SU-DHL-6 (cell line): ENCODE results near the gene NGF.

Source experiments
- H2AFZ ChIP-seq: fragments of 200-600 bp; sonication (generic); 2 replicates; pipeline ENCODE4 v1.6.1; 2014; ENCODE audit warnings: low read depth, mild to moderate bottlenecking, moderate library complexity, mixed read lengths, antibody characterized with exemption, low read length; ENCODE audit not compliant: severe bottlenecking
- H3F3A ChIP-seq: fragments of 200-600 bp; shearing (Covaris generic); 2 replicates; pipeline ENCODE4 v1.6.0; 2016; ENCODE audit warnings: antibody characterized with exemption, mild to moderate bottlenecking; ENCODE audit not compliant: insufficient read depth
- H3K27ac ChIP-seq: fragments of 200-600 bp; sonication (generic); 2 replicates; pipeline ENCODE4 v1.5.1; 2016; ENCODE audit warnings: low read depth, mild to moderate bottlenecking, low read length, moderate library complexity, mixed read lengths
- H3K27me3 ChIP-seq: fragments of 200-600 bp; sonication (generic), shearing (Covaris generic); 2 replicates; pipeline ENCODE4 v1.6.0; 2014; ENCODE audit warnings: mild to moderate bottlenecking, low read length
- H3K36me3 ChIP-seq: fragments of 200-600 bp; sonication (generic); 2 replicates; pipeline ENCODE4 v1.6.1; 2014; ENCODE audit warnings: mild to moderate bottlenecking, low read length, mixed read lengths
- H3K4me2 ChIP-seq: fragments of 300-600, 200-600 bp; shearing (Covaris generic), sonication (generic); 2 replicates; pipeline ENCODE4 v1.6.0; 2014; ENCODE audit warnings: low read length, low read depth, mild to moderate bottlenecking; ENCODE audit not compliant: poor library complexity, severe bottlenecking
- H3K4me3 ChIP-seq: fragments of 200-600 bp; sonication (generic); 2 replicates; pipeline ENCODE4 v1.5.1; 2014; ENCODE audit warnings: antibody characterized with exemption, low read length, mild to moderate bottlenecking, mixed read lengths; ENCODE audit not compliant: insufficient read depth, poor library complexity, severe bottlenecking
- H3K79me2 ChIP-seq: fragments of 200-600 bp; sonication (generic); 2 replicates; pipeline ENCODE4 v1.6.1; 2014; ENCODE audit warnings: mild to moderate bottlenecking, low read length, moderate library complexity; ENCODE audit not compliant: insufficient read depth
- H3K9ac ChIP-seq: fragments of 200-600 bp; sonication (generic); 2 replicates; pipeline ENCODE4 v1.7.0; 2014; ENCODE audit warnings: mild to moderate bottlenecking, low read length
- H3K9me2 ChIP-seq: fragments of 200-600 bp; sonication (generic); replicated peaks from 2 replicates; pipeline ENCODE4 v1.6.1; 2014; ENCODE audit warnings: low read length; ENCODE audit not compliant: insufficient read depth
- H3K9me3 ChIP-seq: fragments of 200-600 bp; sonication (generic); 2 replicates; pipeline ENCODE4 v1.6.1; 2014; ENCODE audit warnings: low read length, mixed read lengths; ENCODE audit not compliant: insufficient read depth
- H4K20me1 ChIP-seq: fragments of 200-600 bp; sonication (generic); 2 replicates; pipeline ENCODE4 v1.6.1; 2014; ENCODE audit warnings: low read depth, mild to moderate bottlenecking, antibody characterized with exemption, low read length, moderate library complexity, mixed read lengths
- CTCF ChIP-seq: fragments of 200-600 bp; sonication (generic); IDR thresholded peaks from one replicate; pipeline ENCODE4 v1.5.1; 2017; ENCODE audit warnings: antibody characterized with exemption, mild to moderate bottlenecking, low read length, moderate library complexity; ENCODE audit not compliant: insufficient read depth, poor library complexity, severe bottlenecking
- EZH2phosphoT487 ChIP-seq: fragments of 200-600 bp; sonication (generic), shearing (Covaris generic); conservative IDR thresholded peaks from 2 replicates; pipeline ENCODE4 v1.6.1; 2018; ENCODE audit warnings: mild to moderate bottlenecking, antibody characterized with exemption, low read length, moderate library complexity, mixed read lengths

The NGF gene

GRCh38 chr1:115255154-115255553 lies 82.9 kb downstream of the NGF start:
- no peaks in the 10 kb centered on the region for H3K79me2 ChIP-seq
- H3K9me2 ChIP-seq = no peaks in the 10 kb centered on the region
- H2AFZ ChIP-seq = no peak overlapping the region
- no peaks in the 10 kb centered on the region for H3F3A ChIP-seq
- no peak overlapping the region for H3K4me2 ChIP-seq
- H3K9me3 ChIP-seq = peaks cover 15% of the 10 kb centered on the region; the same call in 1 of the 2 replicates
- H3K36me3 ChIP-seq = no peaks in the 10 kb centered on the region
- no peaks in the 10 kb centered on the region for H3K27me3 ChIP-seq
- H3K27ac ChIP-seq = no peak overlapping the region
- no peaks in the 10 kb centered on the region for H4K20me1 ChIP-seq
- no peak overlapping the region for H3K4me3 ChIP-seq
- H3K9ac ChIP-seq = no peak overlapping the region
- TF ChIP-seq EZH2phosphoT487 (no peak), CTCF (no peak)

GRCh38 chr1:115252585-115252984 lies 85.5 kb downstream of the NGF start:
- H3K9me3 ChIP-seq = peaks cover under 1% of the 10 kb centered on the region; the same call in 1 of the 2 replicates
- no peak overlapping the region for H2AFZ ChIP-seq
- no peak overlapping the region for H3K27ac ChIP-seq
- no peaks in the 10 kb centered on the region for H3K36me3 ChIP-seq
- TF ChIP-seq CTCF (no peak), EZH2phosphoT487 (no peak)
- H3K27me3 ChIP-seq = no peaks in the 10 kb centered on the region
- no peaks in the 10 kb centered on the region for H4K20me1 ChIP-seq
- H3K9ac ChIP-seq = no peak overlapping the region
- no peak overlapping the region for H3K4me2 ChIP-seq
- H3K4me3 ChIP-seq = no peak overlapping the region
- no peaks in the 10 kb centered on the region for H3K9me2 ChIP-seq
- no peaks in the 10 kb centered on the region for H3K79me2 ChIP-seq
- no peaks in the 10 kb centered on the region for H3F3A ChIP-seq

- Histone ChIP-seq H3K27me3 (no peaks in the 10 kb centered on the region), H3K4me3 (no peak overlapping the region), H4K20me1 (no peaks in the 10 kb centered on the region), H3K9ac (no peak overlapping the region), H2AFZ (no peak overlapping the region), H3K9me3 (no peaks in the 10 kb centered on the region), H3K9me2 (no peaks in the 10 kb centered on the region), H3K4me2 (no peak overlapping the region), H3K79me2 (no peaks in the 10 kb centered on the region), H3K36me3 (no peaks in the 10 kb centered on the region), H3F3A (no peaks in the 10 kb centered on the region), H3K27ac (no peak overlapping the region)
- TF ChIP-seq CTCF = no peak
- TF ChIP-seq EZH2phosphoT487 = no peak
Observed at GRCh38 chr1:115251856-115252255, 86.2 kb downstream of the NGF start.

- Histone ChIP-seq H3F3A (no peaks in the 10 kb centered on the region), H3K9ac (no peak overlapping the region), H3K27ac (no peak overlapping the region), H4K20me1 (no peaks in the 10 kb centered on the region), H3K36me3 (no peaks in the 10 kb centered on the region), H3K79me2 (no peaks in the 10 kb centered on the region), H3K4me2 (no peak overlapping the region), H2AFZ (no peak overlapping the region), H3K9me3 (no peaks in the 10 kb centered on the region), H3K4me3 (no peak overlapping the region), H3K9me2 (no peaks in the 10 kb centered on the region), H3K27me3 (no peaks in the 10 kb centered on the region)
- no peak for TF ChIP-seq EZH2phosphoT487
Observed at GRCh38 chr1:115251340-115251748, 86.7 kb downstream of the NGF start.
